GM13976 (cell line): ENCODE results near the gene TMEFF1.

ENCODE experiments used
- DNase-seq: peaks from one replicate; pipeline ENCODE4 v3.0.0; 2012; ENCODE audit warnings: low spot score
- in situ Hi-C: fragments of 300-500 bp; cut with MboI; formaldehyde crosslinking; loops from one replicate; pipeline ENCODE4 v1.12.0; 2022; ENCODE audit warnings: low sequenced_read_pairs, mixed read lengths, inconsistent platforms; ENCODE audit not compliant: unreplicated experiment
- TF ChIP-seq, protein P1 (sequence below): IDR thresholded peaks from 2 replicates; pipeline ENCODE4 v1.5.1; 2012; ENCODE audit warnings: borderline replicate concordance, mild to moderate bottlenecking; ENCODE audit not compliant: insufficient read depth; ENCODE audit errors: extremely low read depth, missing control alignments, control extremely low read depth

TMEFF1 gene

DNA sequence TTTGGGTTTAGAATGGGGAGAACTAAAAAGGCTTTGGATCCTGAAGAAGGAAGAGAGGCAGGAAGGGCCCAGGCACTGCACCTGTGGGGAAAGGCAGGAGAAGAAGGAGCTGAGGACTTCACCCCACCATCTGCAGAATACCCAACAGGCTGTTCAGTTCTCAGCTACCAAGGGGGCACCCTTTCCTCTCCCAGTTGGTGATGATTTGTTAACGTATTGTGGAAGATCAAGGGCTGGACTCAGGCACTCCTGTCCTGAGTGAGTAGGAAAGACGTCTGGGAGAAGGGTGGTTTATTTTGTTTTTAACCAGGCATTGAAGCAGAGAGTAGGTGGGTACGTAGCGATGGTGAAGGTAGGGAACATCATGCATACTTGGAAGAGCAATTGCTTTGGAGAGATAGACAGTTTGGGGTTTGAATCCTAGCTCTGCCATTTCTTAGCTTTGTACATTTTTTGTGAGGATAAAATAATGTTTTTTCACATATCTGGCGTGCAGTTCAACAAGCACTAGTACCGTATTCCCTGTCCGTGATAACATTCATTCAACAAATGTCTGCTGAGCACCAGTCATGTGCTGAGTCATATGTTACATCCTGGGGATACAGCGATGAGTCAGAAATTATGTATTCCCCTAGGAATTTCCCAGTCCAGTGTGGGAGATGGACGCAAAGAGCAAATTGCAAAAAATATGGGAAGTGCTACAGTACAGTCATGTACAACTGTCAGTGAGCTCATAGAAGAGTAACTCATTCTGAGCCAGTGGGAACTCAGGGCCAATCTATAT lies 43.9 kb upstream of the TMEFF1 start:
- in situ Hi-C loops, result no loop called here
- TF ChIP-seq, protein P1, sequence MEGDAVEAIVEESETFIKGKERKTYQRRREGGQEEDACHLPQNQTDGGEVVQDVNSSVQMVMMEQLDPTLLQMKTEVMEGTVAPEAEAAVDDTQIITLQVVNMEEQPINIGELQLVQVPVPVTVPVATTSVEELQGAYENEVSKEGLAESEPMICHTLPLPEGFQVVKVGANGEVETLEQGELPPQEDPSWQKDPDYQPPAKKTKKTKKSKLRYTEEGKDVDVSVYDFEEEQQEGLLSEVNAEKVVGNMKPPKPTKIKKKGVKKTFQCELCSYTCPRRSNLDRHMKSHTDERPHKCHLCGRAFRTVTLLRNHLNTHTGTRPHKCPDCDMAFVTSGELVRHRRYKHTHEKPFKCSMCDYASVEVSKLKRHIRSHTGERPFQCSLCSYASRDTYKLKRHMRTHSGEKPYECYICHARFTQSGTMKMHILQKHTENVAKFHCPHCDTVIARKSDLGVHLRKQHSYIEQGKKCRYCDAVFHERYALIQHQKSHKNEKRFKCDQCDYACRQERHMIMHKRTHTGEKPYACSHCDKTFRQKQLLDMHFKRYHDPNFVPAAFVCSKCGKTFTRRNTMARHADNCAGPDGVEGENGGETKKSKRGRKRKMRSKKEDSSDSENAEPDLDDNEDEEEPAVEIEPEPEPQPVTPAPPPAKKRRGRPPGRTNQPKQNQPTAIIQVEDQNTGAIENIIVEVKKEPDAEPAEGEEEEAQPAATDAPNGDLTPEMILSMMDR, result no peak
- DNase-seq, result no peak

DNA sequence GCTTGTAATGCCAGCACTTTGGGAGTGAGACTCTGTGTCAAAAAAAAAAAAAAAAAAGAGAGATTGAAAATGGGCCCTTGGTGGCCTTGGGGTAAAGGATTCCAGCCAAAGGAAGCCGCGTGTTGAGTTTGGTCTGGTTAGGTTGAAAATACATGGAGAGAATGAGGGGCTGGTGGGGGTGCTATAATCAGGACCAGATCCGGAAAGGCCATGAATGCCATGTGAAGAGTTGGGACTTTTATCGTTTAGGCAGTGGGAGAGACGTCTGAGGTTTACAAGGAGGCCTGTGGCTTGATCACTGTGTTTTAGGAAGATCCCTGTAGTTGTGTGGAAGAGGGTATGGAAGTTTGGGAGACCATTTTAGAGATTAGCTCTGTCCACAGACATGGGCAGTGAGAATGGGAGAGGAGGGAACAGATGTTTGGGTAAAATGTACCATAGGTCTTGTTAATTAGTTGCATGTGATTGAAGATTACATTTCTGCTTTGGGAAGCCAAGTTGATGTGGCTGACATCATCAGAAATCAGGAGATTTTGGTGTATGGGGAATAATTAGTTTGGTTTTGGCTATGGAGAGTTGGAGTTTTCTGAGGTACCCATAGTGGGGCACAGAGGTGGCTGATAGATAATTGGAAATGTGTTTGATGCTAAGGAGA lies 42.5 kb upstream of the TMEFF1 start:
- TF ChIP-seq, protein P1, result no peak
- in situ Hi-C loops, result no loop called here
- DNase-seq, result no peak

DNA sequence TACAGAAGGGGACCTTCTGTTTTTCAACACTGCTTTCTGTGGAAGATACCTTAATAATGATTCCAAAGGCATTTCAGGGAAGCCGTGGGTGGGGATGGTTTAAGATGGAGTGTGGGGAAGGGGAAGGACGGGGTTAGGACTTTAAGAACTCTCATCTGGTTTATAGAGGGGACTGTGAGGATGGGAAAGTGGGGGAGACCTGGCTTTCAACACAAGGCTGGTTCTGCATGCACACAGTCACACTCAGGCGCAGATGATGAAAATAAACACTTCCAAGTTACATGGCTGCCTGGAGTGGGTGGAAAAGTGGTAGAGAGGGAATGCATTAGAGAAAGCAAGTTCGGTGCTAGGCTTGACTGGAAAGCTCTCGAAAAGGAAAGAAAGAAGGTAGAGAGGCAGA lies 41.1 kb upstream of the TMEFF1 start:
- no peak for DNase-seq
- TF ChIP-seq, protein P1, result no peak
- in situ Hi-C loops, result no loop called here

DNA sequence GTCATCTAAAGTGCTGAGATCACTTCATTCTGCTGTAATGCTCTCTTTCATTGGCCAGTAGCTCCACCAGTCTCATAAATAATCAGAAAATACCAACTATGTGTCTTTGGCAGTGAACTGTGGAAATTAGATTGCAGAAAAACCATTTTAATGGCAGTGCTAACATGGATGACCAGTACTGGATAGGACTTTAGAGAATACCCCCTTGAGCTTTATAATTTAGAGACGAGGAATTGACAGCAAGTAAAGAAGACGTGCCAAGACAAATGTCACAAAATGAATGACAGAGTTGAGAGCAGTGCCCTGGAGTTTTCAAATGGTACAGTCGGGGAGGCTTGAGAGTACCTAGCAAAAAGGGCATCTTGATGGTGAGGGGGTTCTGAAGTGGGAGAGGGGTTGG lies 40.2 kb upstream of the TMEFF1 start:
- DNase-seq, result no peak
- in situ Hi-C loops, result no loop called here
- TF ChIP-seq, protein P1, result no peak

DNA sequence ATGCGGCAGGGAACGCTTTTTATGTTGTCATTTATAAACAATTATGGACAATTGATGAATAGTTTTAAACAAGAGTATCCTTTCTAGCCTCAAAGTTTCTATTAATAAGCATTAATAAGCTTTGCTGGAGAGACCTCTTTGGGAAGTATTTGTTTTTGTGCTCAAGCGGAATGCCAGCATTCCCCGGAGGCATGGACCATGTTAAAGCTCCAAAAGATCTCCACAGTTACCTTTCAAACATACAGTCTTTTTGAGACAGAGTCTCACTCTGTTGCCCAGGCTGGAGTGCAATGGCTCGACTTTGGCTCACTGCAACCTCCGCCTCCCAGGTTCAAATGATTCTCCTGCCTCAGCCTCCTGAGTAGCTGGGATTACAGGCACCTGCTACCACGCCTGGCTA lies 36.4 kb upstream of the TMEFF1 start:
- no peak for DNase-seq
- TF ChIP-seq, protein P1, result no peak
- in situ Hi-C loops, result no loop called here

DNA sequence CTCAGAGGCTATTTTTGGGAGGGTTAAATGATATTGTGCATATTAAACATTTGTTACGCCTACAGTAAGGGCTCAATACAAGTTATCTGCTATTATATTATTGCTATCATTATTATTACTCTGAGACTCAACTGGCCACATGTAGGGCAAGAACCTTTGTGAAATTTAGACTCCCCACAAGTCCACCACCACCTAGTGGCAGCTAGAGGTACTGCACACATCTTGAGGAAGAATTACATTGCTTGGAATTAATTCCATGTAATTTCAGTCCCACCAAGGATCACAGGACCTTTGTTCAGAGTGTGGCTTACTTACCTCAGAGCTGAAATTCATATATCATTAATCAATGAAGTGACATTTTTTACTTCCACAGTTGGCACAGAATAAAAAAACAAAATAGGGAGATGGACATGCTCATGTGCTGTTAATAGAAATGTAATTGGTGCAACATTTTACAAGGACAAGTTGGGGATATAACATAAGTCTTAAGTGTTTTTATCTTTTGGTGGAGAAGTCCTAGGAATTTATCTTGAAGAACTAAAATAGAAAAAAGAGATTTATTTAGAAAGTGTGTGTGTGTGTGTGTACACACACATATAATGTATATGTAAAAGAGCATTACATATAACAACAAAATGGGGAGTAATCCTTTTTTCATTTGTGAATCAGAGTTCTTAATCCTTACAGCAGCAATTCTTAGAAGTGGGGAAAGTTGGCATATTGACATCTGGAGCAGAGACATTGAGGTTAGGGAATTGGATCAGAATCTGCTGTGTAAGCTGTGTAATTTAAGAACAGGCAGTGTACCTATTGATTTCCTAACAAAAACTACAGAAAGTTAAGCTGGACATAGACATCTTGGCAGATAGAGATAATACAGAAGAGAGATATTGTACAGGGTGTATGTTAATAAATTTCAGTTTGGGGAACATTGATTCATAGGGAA lies 34.8 kb upstream of the TMEFF1 start:
- peak; percentile 62 for DNase-seq
- TF ChIP-seq, protein P1, result peak; percentile 88
- in situ Hi-C loops, result no loop called here
